ENCODE results near the gene MTCL3.

MTCL3 gene

DNA sequence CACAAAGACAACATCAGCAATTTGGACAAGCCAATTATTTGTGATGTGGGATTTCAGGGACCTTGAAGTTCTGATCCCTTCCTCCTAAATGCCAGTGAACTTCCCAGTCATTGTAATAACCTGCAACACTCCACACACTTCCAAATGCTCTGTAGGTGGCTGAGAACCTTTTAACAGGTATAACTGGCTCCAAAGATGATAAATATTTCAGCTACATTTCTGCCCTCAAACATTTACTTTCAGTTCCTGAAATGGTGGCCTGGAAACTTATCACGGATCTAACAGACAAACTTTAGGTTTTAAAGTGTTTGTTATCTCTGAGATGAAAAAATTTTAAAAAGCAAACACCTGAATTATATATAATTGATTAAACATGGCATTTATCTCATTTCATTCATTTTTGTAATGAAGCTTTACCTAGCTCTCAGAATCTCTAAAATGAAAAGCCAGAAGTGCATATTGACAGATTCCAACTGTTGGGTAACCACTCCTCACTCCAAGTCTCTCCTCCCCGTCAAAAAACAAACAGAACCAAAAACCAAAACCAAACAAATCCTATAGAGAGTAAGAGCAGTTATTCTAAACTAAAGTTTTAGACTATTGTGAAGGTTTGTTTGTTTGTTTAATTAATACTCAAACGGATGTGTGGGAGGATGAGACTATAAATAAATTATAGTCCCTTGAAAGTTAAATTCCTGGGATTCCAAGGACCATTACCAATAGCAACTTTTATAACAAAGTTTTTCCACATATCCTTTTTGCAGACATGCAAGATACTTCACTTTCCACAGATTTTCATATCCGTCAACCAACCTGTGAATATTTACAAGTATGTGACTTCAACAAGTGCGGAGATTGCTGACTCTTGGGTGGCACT, 47.5 kb downstream of the MTCL3 start:
- Mint-ChIP-seq H3K4me3 (no peak overlapping the region), H3K9me3 (peaks cover 7% of the 10 kb centered on the region), H3K27me3 (peaks cover 21% of the 10 kb centered on the region), H3K27ac (no peak overlapping the region), H3K36me3 (ENCODE audit: low read depth) (no peaks in the 10 kb centered on the region), H3K4me1 (ENCODE audit: low read depth) (peaks cover 6% of the 10 kb centered on the region)
- intact Hi-C loops (cut with micrococcal nuclease), result no loop called here

DNA sequence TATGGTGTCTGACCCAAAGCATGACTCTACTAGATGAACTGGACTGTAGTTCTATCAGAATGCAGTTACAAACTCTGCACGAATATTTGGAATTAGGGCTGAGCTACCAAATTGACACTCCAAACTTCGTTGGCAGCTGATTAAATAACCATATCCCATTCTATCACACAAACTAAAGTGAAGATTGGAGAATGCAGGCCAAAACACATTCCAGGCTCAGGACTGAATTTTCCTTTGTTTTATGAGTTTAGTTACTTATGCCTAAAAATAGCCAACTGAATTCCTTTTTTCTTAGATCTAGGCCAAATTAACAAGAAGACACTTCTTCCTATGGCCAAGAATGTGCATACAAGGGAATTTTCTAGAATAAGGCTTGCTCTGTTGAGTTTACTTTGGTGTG, 50.2 kb downstream of the MTCL3 start:
- Mint-ChIP-seq H3K36me3 (ENCODE audit: low read depth) (no peaks in the 10 kb centered on the region), H3K27me3 (peaks cover 4% of the 10 kb centered on the region), H3K4me3 (no peak overlapping the region), H3K4me1 (ENCODE audit: low read depth) (peaks cover 6% of the 10 kb centered on the region), H3K27ac (no peak overlapping the region), H3K9me3 (no peaks in the 10 kb centered on the region)
- intact Hi-C loops (cut with micrococcal nuclease), result loop anchor here (10.0 kb wide), 1 partner anchor 176 kb away; no protein-coding TSS in a partner anchor

GRCh38 chr6:127466416-127466815, 52.7 kb downstream of the MTCL3 start:
- Mint-ChIP-seq H3K27ac (no peak overlapping the region), H3K4me1 (ENCODE audit: low read depth) (no peaks in the 10 kb centered on the region), H3K27me3 (no peaks in the 10 kb centered on the region), H3K9me3 (no peaks in the 10 kb centered on the region), H3K36me3 (ENCODE audit: low read depth) (no peaks in the 10 kb centered on the region), H3K4me3 (no peak overlapping the region)
- intact Hi-C loops (cut with micrococcal nuclease), result loop anchor here (10.0 kb wide), 1 partner anchor 178 kb away; no protein-coding TSS in a partner anchor

GRCh38 chr6:127464881-127465459, 54.2 kb downstream of the MTCL3 start:
- Mint-ChIP-seq H3K4me3 (no peak overlapping the region), H3K9me3 (no peaks in the 10 kb centered on the region), H3K27me3 (no peaks in the 10 kb centered on the region)

GRCh38 chr6:127464161-127464880, 54.8 kb downstream of the MTCL3 start:
- H3K9me3 Mint-ChIP-seq, result no peaks in the 10 kb centered on the region

More at GRCh38 chr6:127464881-127465459, 54.2 kb downstream of the MTCL3 start:
- no peak overlapping the region for H3K27ac Mint-ChIP-seq
- H3K4me1 Mint-ChIP-seq (ENCODE audit: low read depth), result no peaks in the 10 kb centered on the region
- H3K36me3 Mint-ChIP-seq (ENCODE audit: low read depth), result no peaks in the 10 kb centered on the region
- intact Hi-C loops (cut with micrococcal nuclease), result loop anchor here (1.0 to 10.0 kb wide), 3 partner anchors 74 to 180 kb away; no protein-coding TSS in a partner anchor

GRCh38 chr6:127463056-127463455, 56.1 kb downstream of the MTCL3 start:
- Mint-ChIP-seq H3K4me3 (no peak overlapping the region), H3K27me3 (no peaks in the 10 kb centered on the region), H3K9me3 (no peaks in the 10 kb centered on the region), H3K36me3 (ENCODE audit: low read depth) (no peaks in the 10 kb centered on the region), H3K4me1 (ENCODE audit: low read depth) (peaks cover 3% of the 10 kb centered on the region), H3K27ac (no peak overlapping the region)
- intact Hi-C loops (cut with micrococcal nuclease), result loop anchor here (10.0 kb wide), 1 partner anchor 182 kb away; no protein-coding TSS in a partner anchor

More at GRCh38 chr6:127464161-127464880, 54.8 kb downstream of the MTCL3 start:
- Mint-ChIP-seq H3K36me3 (ENCODE audit: low read depth) (no peaks in the 10 kb centered on the region), H3K27me3 (no peaks in the 10 kb centered on the region), H3K27ac (no peak overlapping the region), H3K4me3 (no peak overlapping the region), H3K4me1 (ENCODE audit: low read depth) (no peaks in the 10 kb centered on the region)
- intact Hi-C loops (cut with micrococcal nuclease), result loop anchor here (2.0 to 10.0 kb wide), 2 partner anchors 162 to 180 kb away; no protein-coding TSS in a partner anchor

DNA sequence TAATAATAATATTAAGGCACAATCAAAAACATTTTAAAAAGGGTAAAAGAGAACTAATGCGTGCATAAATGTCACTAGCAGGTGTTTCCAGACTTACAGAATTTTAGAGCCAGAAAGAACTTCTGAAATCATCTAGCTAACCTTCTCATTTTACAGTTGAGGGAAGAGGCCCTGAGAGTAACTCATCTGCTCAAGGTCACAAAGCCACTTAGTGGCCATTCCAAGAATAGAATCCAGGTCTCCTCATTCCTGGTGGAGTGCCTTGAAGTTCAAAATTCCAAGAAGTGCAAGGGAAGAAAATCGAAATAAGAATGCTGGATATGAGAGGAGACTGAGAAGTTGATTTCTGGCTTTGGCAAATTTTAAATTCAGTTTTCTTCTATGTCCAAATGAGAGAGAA, 56.8 kb downstream of the MTCL3 start:
- Mint-ChIP-seq H3K36me3 (ENCODE audit: low read depth) (no peaks in the 10 kb centered on the region), H3K27ac (no peak overlapping the region), H3K4me3 (no peak overlapping the region), H3K27me3 (no peaks in the 10 kb centered on the region), H3K4me1 (ENCODE audit: low read depth) (peaks cover 10% of the 10 kb centered on the region), H3K9me3 (no peaks in the 10 kb centered on the region)
- intact Hi-C loops (cut with micrococcal nuclease), result loop anchor here (10.0 kb wide), 1 partner anchor 182 kb away; no protein-coding TSS in a partner anchor

DNA sequence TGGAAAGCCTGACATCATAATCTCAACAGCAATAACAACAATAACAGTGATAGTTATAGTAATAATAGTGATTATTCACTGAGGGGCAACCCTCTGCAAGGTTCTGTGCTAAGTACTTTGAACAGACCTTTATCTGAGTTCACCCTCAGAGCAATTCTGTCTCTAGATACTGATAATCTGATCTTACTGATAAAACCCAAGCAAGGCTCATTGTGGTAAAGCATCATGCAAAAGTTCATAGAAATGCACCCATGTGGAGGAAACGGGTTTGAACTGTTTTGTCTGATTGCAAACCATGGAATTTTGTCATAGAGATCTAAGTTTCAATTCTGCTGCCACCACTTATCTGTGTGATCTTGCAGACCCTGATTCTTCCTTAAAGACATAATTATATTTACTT, 58.7 kb downstream of the MTCL3 start:
- no peak overlapping the region for H3K27ac Mint-ChIP-seq
- peaks cover 18% of the 10 kb centered on the region for H3K4me1 Mint-ChIP-seq (ENCODE audit: low read depth)
- H3K36me3 Mint-ChIP-seq (ENCODE audit: low read depth), result no peaks in the 10 kb centered on the region
- no peaks in the 10 kb centered on the region for H3K9me3 Mint-ChIP-seq
- no peaks in the 10 kb centered on the region for H3K27me3 Mint-ChIP-seq
- intact Hi-C loops (cut with micrococcal nuclease), result loop anchor here (10.0 kb wide), 1 partner anchor 184 kb away; no protein-coding TSS in a partner anchor
- H3K4me3 Mint-ChIP-seq, result no peak overlapping the region

GRCh38 chr6:127459231-127459641, 59.9 kb downstream of the MTCL3 start, which contains the start of gene KIAA0408:
TSS of gene KIAA0408 (minus strand) at chr6:127459389. CDS start at chr6:127453981, 5,408 bp downstream.
- Mint-ChIP-seq H3K4me3 (no peak within 1 kb of the TSS), H3K27me3 (no peaks in the 10 kb centered on the region), H3K27ac (no peak within 1 kb of the TSS), H3K4me1 (ENCODE audit: low read depth) (peaks cover 18% of the 10 kb centered on the region), H3K36me3 (ENCODE audit: low read depth) (no peaks in the 10 kb centered on the region), H3K9me3 (no peaks in the 10 kb centered on the region)
- intact Hi-C loops (cut with micrococcal nuclease), result no loop called here

DNA sequence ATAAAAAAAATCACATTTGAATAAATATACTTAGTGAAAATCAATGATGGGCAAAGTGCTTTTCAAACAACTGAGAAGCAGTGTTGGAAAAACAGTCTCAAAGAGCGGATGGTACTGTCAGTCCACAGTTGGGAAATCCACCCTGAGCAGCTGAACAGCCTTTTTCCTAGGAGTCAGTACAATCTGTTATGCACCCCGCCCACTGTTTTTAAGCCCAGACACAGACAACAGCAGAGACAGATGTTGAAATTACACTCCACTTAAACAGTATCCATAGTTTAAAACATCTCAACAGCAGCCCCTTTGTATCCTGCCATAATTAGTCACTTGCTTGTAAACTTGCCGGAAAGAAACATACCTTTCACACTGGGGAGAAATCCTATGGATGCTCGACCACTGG, 60.3 kb downstream of the MTCL3 start:
- Mint-ChIP-seq H3K4me1 (ENCODE audit: low read depth) (peaks cover 18% of the 10 kb centered on the region), H3K27ac (no peak overlapping the region), H3K36me3 (ENCODE audit: low read depth) (no peaks in the 10 kb centered on the region), H3K4me3 (no peak overlapping the region), H3K27me3 (no peaks in the 10 kb centered on the region), H3K9me3 (no peaks in the 10 kb centered on the region)
- intact Hi-C loops (cut with micrococcal nuclease), result no loop called here

DNA sequence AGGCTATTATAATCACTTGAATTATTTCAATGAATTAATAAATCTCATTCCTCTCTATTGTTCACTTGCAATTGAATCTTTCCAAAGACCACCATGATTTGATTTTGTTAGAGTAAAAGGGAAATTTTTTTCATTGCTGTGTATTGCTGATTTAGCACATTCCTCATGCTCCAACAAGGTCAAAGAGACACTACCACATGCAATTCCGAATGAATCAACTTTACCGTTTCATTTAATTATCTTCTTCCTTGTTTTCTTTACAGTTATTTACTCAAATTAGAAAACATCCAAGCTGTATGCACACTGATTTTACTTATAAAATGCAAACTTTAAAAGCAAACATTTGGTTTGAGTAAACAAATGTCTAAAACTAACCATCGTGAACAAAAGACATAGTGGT, 60.9 kb downstream of the MTCL3 start:
- no peaks in the 10 kb centered on the region for H3K27me3 Mint-ChIP-seq
- H3K36me3 Mint-ChIP-seq (ENCODE audit: low read depth), result no peaks in the 10 kb centered on the region
- H3K4me1 Mint-ChIP-seq (ENCODE audit: low read depth), result peaks cover 18% of the 10 kb centered on the region
- no peak overlapping the region for H3K4me3 Mint-ChIP-seq
- no peak overlapping the region for H3K27ac Mint-ChIP-seq
- intact Hi-C loops (cut with micrococcal nuclease), result no loop called here
- no peaks in the 10 kb centered on the region for H3K9me3 Mint-ChIP-seq

GRCh38 chr6:127457456-127458064, 61.6 kb downstream of the MTCL3 start:
- Mint-ChIP-seq H3K4me3 (no peak overlapping the region), H3K9me3 (no peaks in the 10 kb centered on the region)
- intact Hi-C loops (cut with micrococcal nuclease), result no loop called here

GRCh38 chr6:127456465-127456864, 62.7 kb downstream of the MTCL3 start:
- Mint-ChIP-seq H3K4me3 (no peak overlapping the region), H3K9me3 (no peaks in the 10 kb centered on the region), H3K36me3 (ENCODE audit: low read depth) (no peaks in the 10 kb centered on the region), H3K27me3 (no peaks in the 10 kb centered on the region), H3K27ac (no peak overlapping the region), H3K4me1 (ENCODE audit: low read depth) (peaks cover 18% of the 10 kb centered on the region)
- intact Hi-C loops (cut with micrococcal nuclease), result no loop called here

More at GRCh38 chr6:127457456-127458064, 61.6 kb downstream of the MTCL3 start:
- H3K4me1 Mint-ChIP-seq (ENCODE audit: low read depth), result peaks cover 18% of the 10 kb centered on the region
- H3K36me3 Mint-ChIP-seq (ENCODE audit: low read depth), result no peaks in the 10 kb centered on the region
- no peaks in the 10 kb centered on the region for H3K27me3 Mint-ChIP-seq
- no peak overlapping the region for H3K27ac Mint-ChIP-seq

Measured in dendritic cell treated with granulocyte-macrophage colony-stimulating factor and Interleukin-4, amounts not matched to agents 40 ng/mL and 50 ng/mL, for 4 days (primary cell).